IMR-90 (cell line): ENCODE data around the gene KCNQ2. TPM values are rescaled to one million over a fixed set of nuclear protein-coding genes. Genes with fewer than 3 reads are reported as not detected.

Experiments used
- ATAC-seq: fragments of 200-7000 bp; cut with Tn5 transposase; 2 replicates; pipeline ENCODE4 v1.9.1; 2020; ENCODE audit warnings: low read depth, mild to moderate bottlenecking, moderate library complexity
- BruUV-seq: library from RNA; stranded (reverse); fragments of 400-500 nt; replicated peaks from 2 replicates; lab custom pipeline; 2021; lab: Mats Ljungman, UMichigan
- CTCF ChIA-PET: fragments of 300-600 bp; formaldehyde crosslinking; extraction: SDS; loops from one replicate; lab custom pipeline; 2021; ENCODE audit warnings: antibody characterized with exemption; lab: Yijun Ruan, JAX
- POLR2A ChIA-PET: fragments of 300-600 bp; sonication (Branson Sonifier 250); formaldehyde crosslinking; loops from one replicate; lab custom pipeline; 2022; ENCODE audit warnings: antibody characterized with exemption; ENCODE audit not compliant: unreplicated experiment; lab: Charles Lee
- DNase-seq: peaks from one replicate; pipeline ENCODE4 v3.0.0; 2013
- H2AFZ ChIP-seq: replicated peaks from 2 replicates; pipeline ENCODE3; 2013; ENCODE audit warnings: low read length, mild to moderate bottlenecking; ENCODE audit not compliant: poor library complexity
- H2AK5ac ChIP-seq: 2 replicates; pipeline ENCODE4 v1.6.1; 2013; ENCODE audit warnings: low read depth, low read length, inconsistent platforms
- H2AK9ac ChIP-seq: replicated peaks from 2 replicates; pipeline ENCODE3; 2013; ENCODE audit warnings: mild to moderate bottlenecking, low read depth, low read length, moderate library complexity; ENCODE audit not compliant: poor library complexity
- H2BK120ac ChIP-seq: 2 replicates; pipeline ENCODE4 v1.6.1; 2013; ENCODE audit warnings: low read depth, low read length, inconsistent platforms
- H2BK15ac ChIP-seq: 3 replicates; pipeline ENCODE4 v1.6.1; 2013; ENCODE audit warnings: low read depth, low read length, inconsistent platforms
- H2BK20ac ChIP-seq: 2 replicates; pipeline ENCODE4 v1.6.1; 2013; ENCODE audit warnings: low read depth, mild to moderate bottlenecking, inconsistent platforms, low read length, moderate library complexity
- H2BK5ac ChIP-seq: 2 replicates; pipeline ENCODE4 v1.6.1; 2013; ENCODE audit warnings: mild to moderate bottlenecking, low read depth, low read length, inconsistent platforms; ENCODE audit not compliant: poor library complexity, severe bottlenecking
- H3K14ac ChIP-seq: replicated peaks from 2 replicates; pipeline ENCODE4 v1.6.1; 2013; ENCODE audit warnings: low read depth, low read length, inconsistent platforms
- H3K18ac ChIP-seq: 2 replicates; pipeline ENCODE4 v1.6.1; 2013; ENCODE audit warnings: low read depth, low read length, control low read depth
- H3K23ac ChIP-seq: 2 replicates; pipeline ENCODE4 v1.6.1; 2013; ENCODE audit warnings: low read depth, low read length, inconsistent platforms
- H3K27ac ChIP-seq: 2 replicates; pipeline ENCODE4 v1.5.1; 2013; ENCODE audit warnings: mild to moderate bottlenecking, control low read depth, low read length; ENCODE audit not compliant: insufficient read depth
- H3K27me3 ChIP-seq: 2 replicates; pipeline ENCODE4 v1.6.1; 2013; ENCODE audit warnings: low read length; ENCODE audit not compliant: control insufficient read depth, insufficient read depth
- H3K36me3 ChIP-seq: 2 replicates; pipeline ENCODE4 v1.6.1; 2013; ENCODE audit warnings: low read length, mixed read lengths; ENCODE audit not compliant: control insufficient read depth, insufficient read depth
- H3K4ac ChIP-seq: 2 replicates; pipeline ENCODE4 v1.6.1; 2013; ENCODE audit warnings: low read depth, low read length, inconsistent platforms
- H3K4me1 ChIP-seq: 2 replicates; pipeline ENCODE4 v1.6.1; 2013; ENCODE audit warnings: low read length, mixed read lengths; ENCODE audit not compliant: control insufficient read depth, insufficient read depth
- H3K4me2 ChIP-seq: 2 replicates; pipeline ENCODE4 v1.6.1; 2013; ENCODE audit warnings: low read depth, mild to moderate bottlenecking, control low read depth, low read length, moderate library complexity
- H3K4me3 ChIP-seq: 2 replicates; pipeline ENCODE4 v1.5.1; 2013; ENCODE audit warnings: low read depth, mild to moderate bottlenecking, control low read depth, low read length, moderate library complexity; ENCODE audit not compliant: insufficient read depth
- H3K56ac ChIP-seq: 2 replicates; pipeline ENCODE4 v1.6.1; 2013; ENCODE audit warnings: low read length, inconsistent platforms; ENCODE audit not compliant: insufficient read depth; ENCODE audit errors: extremely low read depth
- H3K79me1 ChIP-seq, 2 experiments: 2 replicates each; pipeline ENCODE4 v1.6.1; 2013; ENCODE audit warnings: low read length in 2 of 2, inconsistent platforms in 1 of 2, low read depth in 1 of 2
- H3K9ac ChIP-seq: 2 replicates; pipeline ENCODE4 v1.6.1; 2013; ENCODE audit warnings: low read depth, low read length, control low read depth
- H3K9me1 ChIP-seq: 2 replicates; pipeline ENCODE4 v1.6.1; 2013; ENCODE audit warnings: low read length, inconsistent platforms; ENCODE audit not compliant: insufficient read depth
- H3K9me3 ChIP-seq: 2 replicates; pipeline ENCODE4 v1.6.1; 2013; ENCODE audit warnings: low read length; ENCODE audit not compliant: control insufficient read depth, insufficient read depth
- H4K20me1 ChIP-seq: 2 replicates; pipeline ENCODE4 v1.6.1; 2013; ENCODE audit warnings: low read length, inconsistent platforms; ENCODE audit not compliant: insufficient read depth
- H4K5ac ChIP-seq: 2 replicates; pipeline ENCODE4 v1.6.1; 2013; ENCODE audit warnings: mild to moderate bottlenecking, low read depth, low read length, control low read depth
- H4K8ac ChIP-seq, 2 experiments: 2 replicates each; pipeline ENCODE4 v1.6.1; 2013; ENCODE audit warnings: low read depth in 2 of 2, low read length in 2 of 2, control low read depth in 1 of 2, inconsistent platforms in 1 of 2
- H4K91ac ChIP-seq: 2 replicates; pipeline ENCODE4 v1.6.1; 2013; ENCODE audit warnings: low read depth, low read length, inconsistent platforms; ENCODE audit not compliant: insufficient read depth
- BHLHE40 ChIP-seq: fragments of 150-350 bp; IDR thresholded peaks from 2 replicates; pipeline ENCODE4 v1.6.1; 2016; ENCODE audit warnings: mild to moderate bottlenecking, low read depth, low read length
- CEBPB ChIP-seq: IDR thresholded peaks from 2 replicates; pipeline ENCODE4 v1.6.1; 2012; ENCODE audit warnings: low read depth, low read length, improper control_type of control experiment
- CHD1 ChIP-seq: IDR thresholded peaks from 2 replicates; pipeline ENCODE4 v1.6.1; 2012; ENCODE audit warnings: low read depth, low read length, improper control_type of control experiment
- ELK1 ChIP-seq: fragments of 150-350 bp; IDR thresholded peaks from 2 replicates; pipeline ENCODE4 v1.6.1; 2016; ENCODE audit warnings: low read depth, mild to moderate bottlenecking, low read length, moderate library complexity, borderline replicate concordance
- FOS ChIP-seq: fragments of 150-350 bp; IDR thresholded peaks from 2 replicates; pipeline ENCODE4 v1.6.1; 2016; ENCODE audit warnings: low read depth, low read length
- MAFK ChIP-seq: IDR thresholded peaks from 2 replicates; pipeline ENCODE4 v1.6.1; 2012; ENCODE audit warnings: low read depth, low read length, improper control_type of control experiment
- MAZ ChIP-seq: IDR thresholded peaks from 2 replicates; pipeline ENCODE4 v1.6.1; 2012; ENCODE audit warnings: low read depth, mild to moderate bottlenecking, low read length, improper control_type of control experiment, moderate library complexity, borderline replicate concordance
- MXI1 ChIP-seq: IDR thresholded peaks from 2 replicates; pipeline ENCODE4 v1.6.1; 2012; ENCODE audit warnings: low read depth, mild to moderate bottlenecking, low read length, moderate library complexity, borderline replicate concordance
- NFE2L2 ChIP-seq: fragments of 150-350 bp; IDR thresholded peaks from 2 replicates; pipeline ENCODE4 v1.6.1; 2016; ENCODE audit warnings: low read depth, mild to moderate bottlenecking, low read length
- POLR2A ChIP-seq: IDR thresholded peaks from 2 replicates; pipeline ENCODE4 v1.6.1; 2012; ENCODE audit warnings: mild to moderate bottlenecking, low read depth, low read length
- RAD21 ChIP-seq: IDR thresholded peaks from 2 replicates; pipeline ENCODE4 v1.6.1; 2012; ENCODE audit warnings: low read length, improper control_type of control experiment
- RCOR1 ChIP-seq: IDR thresholded peaks from 2 replicates; pipeline ENCODE4 v1.6.1; 2012; ENCODE audit warnings: mild to moderate bottlenecking, low read length, improper control_type of control experiment; ENCODE audit not compliant: insufficient replicate concordance
- RFX5 ChIP-seq: IDR thresholded peaks from 2 replicates; pipeline ENCODE4 v1.8.0; 2012; ENCODE audit warnings: low read depth, mild to moderate bottlenecking, low read length, moderate library complexity
- SMC3 ChIP-seq: fragments of 150-350 bp; IDR thresholded peaks from 2 replicates; pipeline ENCODE4 v1.6.1; 2016; ENCODE audit warnings: low read depth, mild to moderate bottlenecking, antibody characterized with exemption, low read length, moderate library complexity
- WGBS, 2 experiments: methylation state at CpG; one replicate each; pipeline versions ENCODE4 v1.1.5 to v1.1.7; 2013; ENCODE audit warnings: missing lambda C conversion rate in 2 of 2; ENCODE audit not compliant: insufficient read length in 1 of 2; ENCODE audit errors: extremely low coverage in 2 of 2; 5-methylcytosine and 5-hydroxymethylcytosine counted together
- dilution Hi-C: fragments of 300-500 bp; cut with HindIII; formaldehyde crosslinking; loops from one replicate; pipeline ENCODE4 v1.14.3; 2018; ENCODE audit warnings: low sequenced_read_pairs; ENCODE audit not compliant: unreplicated experiment
- in situ Hi-C: fragments of 300-500 bp; cut with MboI; formaldehyde crosslinking; loops from 3 replicates; pipeline ENCODE4 v1.14.3; 2019; ENCODE audit warnings: low sequenced_read_pairs, inconsistent platforms, mixed read lengths
- intact Hi-C: fragments of 100-400 bp; cut with micrococcal nuclease; formaldehyde crosslinking; loops from 2 replicates; pipeline ENCODE4 v1.10.0; 2022
- polyA plus RNA-seq, 3 experiments: library from polyadenylated mRNA; depleted of rRNA; stranded (reverse); fragments of >200 nt; gene quantifications; 2 replicates each; pipeline ENCODE4 v1.2.3, GENCODE V29; 2012; ENCODE audit warnings: low replicate concordance in 1 of 3
- total RNA-seq: library from RNA; depleted of rRNA; stranded (reverse); fragments of >200 nt; gene quantifications from 2 replicates; pipeline ENCODE4 v1.2.3, GENCODE V29; 2012
- TF ChIP-seq, protein P1 (sequence below): conservative IDR thresholded peaks from 2 replicates; pipeline ENCODE4 v1.5.1; 2012; ENCODE audit warnings: mild to moderate bottlenecking, low read depth, low read length, improper control_type of control experiment
- TF ChIP-seq, protein P2 (sequence below): fragments of 150-350 bp; IDR thresholded peaks from 2 replicates; pipeline ENCODE4 v1.6.1; 2017; ENCODE audit warnings: mild to moderate bottlenecking, antibody characterized with exemption, low read length, low read depth

KCNQ2 gene
- total and polyA plus RNA-seq, 2 of the 4 experiments (the other 2 are of a cell fraction): 0.02 TPM; not detected in 1

GRCh38 chr20:63448031-63448430, 24.4 kb downstream of the KCNQ2 start:
- TF ChIP-seq CEBPB (no peak), MAZ (no peak), CHD1 (no peak), NFE2L2 (no peak), RAD21 (no peak), ELK1 (no peak), RFX5 (no peak), BHLHE40 (no peak), POLR2A (no peak), MAFK (no peak), FOS (no peak), MXI1 (no peak), SMC3 (no peak), RCOR1 (no peak)
- TF ChIP-seq, protein P1, sequence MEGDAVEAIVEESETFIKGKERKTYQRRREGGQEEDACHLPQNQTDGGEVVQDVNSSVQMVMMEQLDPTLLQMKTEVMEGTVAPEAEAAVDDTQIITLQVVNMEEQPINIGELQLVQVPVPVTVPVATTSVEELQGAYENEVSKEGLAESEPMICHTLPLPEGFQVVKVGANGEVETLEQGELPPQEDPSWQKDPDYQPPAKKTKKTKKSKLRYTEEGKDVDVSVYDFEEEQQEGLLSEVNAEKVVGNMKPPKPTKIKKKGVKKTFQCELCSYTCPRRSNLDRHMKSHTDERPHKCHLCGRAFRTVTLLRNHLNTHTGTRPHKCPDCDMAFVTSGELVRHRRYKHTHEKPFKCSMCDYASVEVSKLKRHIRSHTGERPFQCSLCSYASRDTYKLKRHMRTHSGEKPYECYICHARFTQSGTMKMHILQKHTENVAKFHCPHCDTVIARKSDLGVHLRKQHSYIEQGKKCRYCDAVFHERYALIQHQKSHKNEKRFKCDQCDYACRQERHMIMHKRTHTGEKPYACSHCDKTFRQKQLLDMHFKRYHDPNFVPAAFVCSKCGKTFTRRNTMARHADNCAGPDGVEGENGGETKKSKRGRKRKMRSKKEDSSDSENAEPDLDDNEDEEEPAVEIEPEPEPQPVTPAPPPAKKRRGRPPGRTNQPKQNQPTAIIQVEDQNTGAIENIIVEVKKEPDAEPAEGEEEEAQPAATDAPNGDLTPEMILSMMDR: no peak
- TF ChIP-seq, protein P2, sequence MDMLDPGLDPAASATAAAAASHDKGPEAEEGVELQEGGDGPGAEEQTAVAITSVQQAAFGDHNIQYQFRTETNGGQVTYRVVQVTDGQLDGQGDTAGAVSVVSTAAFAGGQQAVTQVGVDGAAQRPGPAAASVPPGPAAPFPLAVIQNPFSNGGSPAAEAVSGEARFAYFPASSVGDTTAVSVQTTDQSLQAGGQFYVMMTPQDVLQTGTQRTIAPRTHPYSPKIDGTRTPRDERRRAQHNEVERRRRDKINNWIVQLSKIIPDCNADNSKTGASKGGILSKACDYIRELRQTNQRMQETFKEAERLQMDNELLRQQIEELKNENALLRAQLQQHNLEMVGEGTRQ: no peak
- ChIA-PET CTCF (no interaction called here), POLR2A (no interaction called here)
- no peak overlapping the region for H3K23ac ChIP-seq
- H2AK5ac ChIP-seq: no peak overlapping the region
- no peaks in the 10 kb centered on the region for H3K9me3 ChIP-seq
- no peak overlapping the region for H2BK15ac ChIP-seq
- H2AK9ac ChIP-seq: no peak overlapping the region
- no peak overlapping the region for H2BK5ac ChIP-seq
- no peak overlapping the region for H2AFZ ChIP-seq
- H3K9ac ChIP-seq: no peak overlapping the region
- dilution Hi-C loops (no loop called here), intact Hi-C loops (no loop called here), in situ Hi-C loops (no loop called here)
- H3K56ac ChIP-seq: no peak overlapping the region
- no peaks in the 10 kb centered on the region for H4K20me1 ChIP-seq
- no peak overlapping the region for H2BK20ac ChIP-seq
- no peak overlapping the region for H3K18ac ChIP-seq
- H3K79me1 ChIP-seq: no peaks in the 10 kb centered on the region
- DNase-seq (no peak), ATAC-seq (no peak)
- H4K91ac ChIP-seq: no peak overlapping the region
- H3K4ac ChIP-seq: no peak overlapping the region
- H3K27me3 ChIP-seq: peaks cover 21% of the 10 kb centered on the region; the same call in 1 of the 2 replicates
- H3K27ac ChIP-seq: no peak overlapping the region
- H3K9me1 ChIP-seq: no peaks in the 10 kb centered on the region
- no peak overlapping the region for H4K5ac ChIP-seq
- H3K4me2 ChIP-seq: no peak overlapping the region
- no peaks in the 10 kb centered on the region for H3K36me3 ChIP-seq
- 36% methylated on average over 15 of the region's 18 CpGs; no CpG with 5 or more reads in 1 of the 2 experiments for WGBS, 2 experiments
- no peak overlapping the region for H4K8ac ChIP-seq
- no peak overlapping the region for H3K14ac ChIP-seq
- no TSS peak for BruUV-seq
- no peaks in the 10 kb centered on the region for H3K4me1 ChIP-seq
- no peak overlapping the region for H2BK120ac ChIP-seq
- H3K4me3 ChIP-seq: no peak overlapping the region
